AG04450 (cell line): ENCODE measurements around the gene GSE1. TPM values are rescaled to one million over a fixed set of nuclear protein-coding genes. Genes with fewer than 3 reads are reported as not detected.

Experiments
- CTCF ChIA-PET: fragments of 300-600, 350-600 bp; formaldehyde crosslinking; extraction: SDS; loops from one replicate; lab custom pipeline; 2022; ENCODE audit warnings: antibody characterized with exemption, inconsistent platforms; lab: Charles Lee
- POLR2A ChIA-PET: fragments of 350-600 bp; formaldehyde crosslinking; extraction: SDS; loops from one replicate; lab custom pipeline; 2021; ENCODE audit warnings: antibody characterized with exemption, inconsistent platforms; lab: Yijun Ruan, JAX
- DNase-seq: peaks from one replicate; pipeline ENCODE4 v3.0.0-alpha.2; 2011; ENCODE audit warnings: low read depth, low spot score
- H3K27ac ChIP-seq: one replicate; pipeline ENCODE4 v1.5.1; 2012; ENCODE audit warnings: low read depth, low read length, control low read depth
- H3K27me3 ChIP-seq: one replicate; pipeline ENCODE4 v1.6.0; 2012; ENCODE audit warnings: low read length; ENCODE audit not compliant: control insufficient read depth, insufficient read depth
- H3K4me3 ChIP-seq: 2 replicates; pipeline ENCODE4 v1.5.1; 2011; ENCODE audit warnings: mild to moderate bottlenecking, low read depth, low read length, control low read depth
- H3K9me3 ChIP-seq: 2 replicates; pipeline ENCODE4 v1.5.1; 2012; ENCODE audit warnings: low read length; ENCODE audit not compliant: control insufficient read depth, insufficient read depth
- CTCF ChIP-seq: IDR thresholded peaks from 2 replicates; pipeline ENCODE4 v1.5.1; 2011; ENCODE audit warnings: low read depth, low read length, control low read depth, inconsistent platforms
- polyA plus RNA-seq: library from polyadenylated mRNA; depleted of rRNA; stranded (reverse); fragments of >200 nt; gene quantifications from 2 replicates; pipeline ENCODE4 v1.2.3, GENCODE V29; 2011

GSE1 gene
- polyA plus RNA-seq, 1 experiment, result 18.2 TPM

GRCh38 chr16:85698935-85699558, 85.9 kb downstream of the GSE1 start:
- POLR2A ChIA-PET, result no interaction called here
- TF ChIP-seq CTCF, result no peak
- H3K27ac ChIP-seq, result no peak overlapping the region
- DNase-seq, result no peak
- H3K27me3 ChIP-seq, result peaks cover 20% of the 10 kb centered on the region
- CTCF ChIA-PET, result interaction anchor here (1.8 kb wide), 1 partner anchor 20 kb away, joined by 4 read pairs; no protein-coding TSS in a partner anchor
- no peaks in the 10 kb centered on the region; the same call in 1 of the 2 replicates for H3K9me3 ChIP-seq
- H3K4me3 ChIP-seq, result no peak overlapping the region

GRCh38 chr16:85699628-85700027, 86.5 kb downstream of the GSE1 start:
- H3K27me3 ChIP-seq, result peaks cover 20% of the 10 kb centered on the region
- ChIA-PET CTCF (interaction anchor here (1.8 kb wide), 1 partner anchor 19 kb away, joined by 4 read pairs; no protein-coding TSS in a partner anchor), POLR2A (interaction anchor here (0.6 kb wide), 1 partner anchor 38 kb away, joined by 4 read pairs; no protein-coding TSS in a partner anchor)
- no peak overlapping the region for H3K27ac ChIP-seq
- TF ChIP-seq CTCF, result no peak
- H3K9me3 ChIP-seq, result no peaks in the 10 kb centered on the region; the same call in 1 of the 2 replicates
- DNase-seq, result no peak
- H3K4me3 ChIP-seq, result no peak overlapping the region

- Histone ChIP-seq H3K27me3 (no peaks in the 10 kb centered on the region), H3K27ac (no peak overlapping the region), H3K9me3 (no peaks in the 10 kb centered on the region), H3K4me3 (no peak overlapping the region)
- no peak for DNase-seq
- POLR2A ChIA-PET, result no interaction called here
- TF ChIP-seq CTCF, result no peak
- CTCF ChIA-PET, result interaction anchor here (0.5 to 1.2 kb wide), 2 partner anchors 11 to 13 kb away, joined by 3 to 8 read pairs; no protein-coding TSS in a partner anchor
Measured at GRCh38 chr16:85704011-85704410, 90.9 kb downstream of the GSE1 start.

- H3K27ac ChIP-seq, result no peak overlapping the region
- H3K27me3 ChIP-seq, result no peaks in the 10 kb centered on the region
- no peak for TF ChIP-seq CTCF
- no peaks in the 10 kb centered on the region; the same call in 1 of the 2 replicates for H3K9me3 ChIP-seq
- ChIA-PET POLR2A (no interaction called here), CTCF (no interaction called here)
- no peak overlapping the region for H3K4me3 ChIP-seq
- DNase-seq, result no peak
Measured at GRCh38 chr16:85704900-85705846, 92.1 kb downstream of the GSE1 start.
